Measurements from ENCODE around the gene LRRC32.
"Not testable (repeated sequence)": the region's sequence is repeated elsewhere in the genome, so short reads cannot be mapped to it uniquely, and the experiment has no call there.

LRRC32 gene

DNA sequence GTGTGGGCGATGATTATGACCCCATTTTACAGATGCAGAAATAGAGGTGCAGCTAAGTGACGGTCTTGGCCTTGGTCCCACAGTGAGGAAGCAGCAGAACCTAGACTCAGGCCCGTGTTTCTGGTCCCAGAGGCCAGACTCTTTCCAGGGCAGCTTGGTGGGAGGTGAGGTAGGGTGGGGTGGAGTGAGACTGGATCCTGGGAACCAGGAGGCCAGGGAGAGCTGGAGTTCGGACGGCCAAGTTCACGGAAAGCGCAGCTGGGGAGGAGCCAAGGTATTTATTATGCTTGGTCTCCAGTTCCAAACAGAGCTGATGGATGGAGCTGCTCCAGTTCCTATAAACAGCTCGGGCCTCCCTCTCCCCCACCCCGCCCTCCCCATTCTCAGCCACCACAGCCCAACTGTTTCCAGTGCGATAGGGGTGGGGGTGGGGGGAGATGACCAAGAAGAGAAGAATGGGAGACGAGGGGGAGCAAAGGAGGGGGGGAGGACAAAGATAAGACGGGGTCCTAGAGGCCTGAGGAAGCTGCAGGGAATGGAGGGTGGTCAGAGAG, 16.2 kb downstream of the LRRC32 start:
- in situ Hi-C loops (cut with HindIII; ENCODE audit: low sequenced_read_pairs): no loop called here

DNA sequence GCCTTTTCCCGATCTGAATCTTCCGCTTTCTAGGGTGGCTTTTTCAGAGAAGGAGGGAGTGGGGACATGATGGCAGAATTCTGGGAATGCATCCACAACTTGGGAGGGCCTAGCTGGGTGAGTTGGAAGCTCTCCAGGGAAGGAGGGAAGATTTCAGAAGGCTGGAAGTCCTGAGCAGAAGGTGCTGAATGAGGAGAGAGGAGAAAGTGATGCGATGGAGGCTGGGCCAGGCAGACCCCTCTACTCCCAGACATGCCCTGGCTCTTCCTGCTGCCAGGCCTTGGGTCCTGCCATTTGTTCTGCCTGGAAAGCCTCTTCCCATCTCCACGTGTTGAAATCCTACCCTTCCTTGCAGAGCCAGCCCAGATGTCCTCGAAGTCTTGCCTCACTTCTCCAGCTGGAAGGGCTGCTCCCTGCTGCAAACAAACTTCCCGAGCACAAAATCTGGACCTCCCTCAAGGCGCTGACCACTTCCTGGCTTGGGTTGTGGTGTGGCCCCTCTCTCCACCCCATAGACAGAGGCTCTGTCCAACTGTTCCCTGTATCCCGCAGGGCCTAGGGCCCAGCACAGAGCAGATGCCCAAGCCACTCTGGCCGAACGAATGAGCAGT, 16.8 kb downstream of the LRRC32 start:
- in situ Hi-C loops (cut with HindIII; ENCODE audit: low sequenced_read_pairs): no loop called here

DNA sequence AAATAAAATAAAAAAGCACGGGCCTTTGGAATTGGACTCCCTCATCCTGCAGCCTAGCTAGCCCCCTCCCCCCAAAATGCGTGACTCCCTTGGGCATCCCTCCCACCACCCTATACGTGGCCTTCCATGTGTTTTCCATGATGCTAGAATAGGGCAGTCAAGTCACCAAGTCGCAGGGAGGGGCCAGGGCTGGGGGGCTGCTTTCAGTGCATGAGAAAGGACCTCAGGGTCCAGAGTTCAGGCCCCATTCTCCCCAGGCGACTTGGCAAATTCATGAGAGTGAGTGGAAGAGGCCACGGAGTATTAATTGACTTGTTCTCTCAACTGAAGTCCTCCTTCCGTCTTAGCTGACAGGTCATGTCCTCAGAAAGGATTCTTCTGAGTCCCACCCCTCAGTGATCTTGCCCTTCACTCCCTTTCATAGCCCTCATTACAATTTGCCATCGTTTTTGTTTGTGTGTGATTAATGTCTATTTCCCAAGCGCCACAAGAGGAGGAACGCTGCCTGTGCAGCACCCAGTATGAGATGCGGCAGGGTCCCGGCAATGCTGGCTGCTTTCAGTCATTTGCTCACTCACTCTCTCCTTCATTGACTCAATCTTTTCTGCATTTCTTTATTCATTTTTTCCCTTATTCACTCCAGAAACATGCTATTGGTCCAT, 17.4 kb downstream of the LRRC32 start:
- in situ Hi-C loops (cut with HindIII; ENCODE audit: low sequenced_read_pairs): no loop called here

DNA sequence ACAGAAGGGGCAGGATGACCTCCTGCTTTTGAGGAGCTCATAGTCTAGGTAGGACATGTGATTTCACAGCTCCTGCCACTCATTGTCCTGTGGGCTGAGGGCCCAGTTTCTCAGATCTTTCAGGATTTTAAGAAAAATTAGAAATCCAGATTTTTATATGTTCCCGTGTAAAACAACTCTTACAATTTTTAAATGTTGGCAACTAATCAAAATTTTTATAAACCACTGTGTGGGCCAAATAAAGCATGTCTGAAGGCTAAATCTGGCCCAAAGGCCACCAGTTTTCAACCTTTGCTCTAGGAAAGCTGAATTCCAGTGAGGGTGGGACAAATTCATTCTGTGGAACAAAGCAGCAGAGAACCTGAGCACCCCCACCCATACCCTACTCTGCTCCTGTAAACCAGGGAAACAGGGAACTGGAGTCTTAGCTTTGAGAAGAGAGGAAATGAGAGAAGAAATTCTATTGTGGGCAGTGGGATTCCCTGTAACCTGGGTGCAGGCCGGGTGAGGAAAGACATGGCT, 20.6 kb downstream of the LRRC32 start:
- in situ Hi-C loops (cut with HindIII; ENCODE audit: low sequenced_read_pairs): loop anchor here (5.0 kb wide), 1 partner anchor 53 kb away; no protein-coding TSS in a partner anchor

DNA sequence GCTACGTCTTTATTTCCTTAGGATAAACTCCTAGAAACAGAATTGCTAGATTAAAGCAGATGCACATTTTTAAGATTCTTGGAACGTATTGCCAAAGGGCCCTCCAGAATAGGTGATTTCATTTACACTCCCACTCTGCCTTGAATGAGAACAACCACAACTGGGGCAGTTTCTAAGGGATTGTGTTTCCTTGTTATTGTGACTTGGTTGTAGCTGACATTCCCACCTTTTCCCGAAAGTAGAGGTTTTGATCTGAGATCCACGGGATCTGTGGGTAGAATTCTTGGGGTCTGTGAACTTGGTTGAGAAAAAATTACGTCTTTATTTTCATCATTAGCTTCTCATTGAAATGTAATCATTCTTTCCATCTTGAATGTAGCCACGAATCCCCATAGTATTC, 21.5 kb downstream of the LRRC32 start:
- in situ Hi-C loops (cut with HindIII; ENCODE audit: low sequenced_read_pairs): loop anchor here (5.0 kb wide), 1 partner anchor 52 kb away; no protein-coding TSS in a partner anchor

- in situ Hi-C loops (cut with HindIII; ENCODE audit: low sequenced_read_pairs): loop anchor here (5.0 kb wide), 1 partner anchor 51 kb away; no protein-coding TSS in a partner anchor
Observed at GRCh38 chr11:76648061-76648460, 22.5 kb downstream of the LRRC32 start.

DNA sequence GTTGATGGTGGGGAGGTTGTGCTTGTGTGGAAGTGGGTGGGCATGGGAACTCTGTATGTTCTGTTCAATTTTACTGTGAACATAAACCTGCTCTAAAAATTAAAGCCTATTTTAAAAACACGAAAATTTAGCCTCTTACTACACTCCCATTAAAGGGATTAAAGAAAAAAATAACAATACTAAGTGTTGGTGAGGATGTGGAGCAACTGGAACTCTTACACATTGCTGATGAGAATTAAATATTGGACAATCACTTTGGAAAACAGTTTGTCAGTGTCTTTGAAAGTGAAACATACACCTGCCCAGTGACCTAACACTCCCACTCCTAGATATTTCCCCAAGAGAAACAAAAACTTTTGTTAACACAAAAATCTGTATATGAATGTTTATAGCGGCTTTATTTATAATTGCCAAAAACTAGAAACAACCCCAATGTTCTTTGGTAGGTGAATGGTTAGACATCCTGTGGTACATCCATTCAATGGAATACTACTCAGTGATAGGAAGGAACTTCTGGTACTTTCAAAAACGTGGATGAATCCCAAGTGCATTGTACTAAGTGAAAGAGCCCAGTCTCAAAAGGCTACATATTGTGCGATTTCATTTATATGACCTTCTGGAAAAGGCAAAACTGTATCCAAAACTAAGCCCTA, 23.5 kb downstream of the LRRC32 start:
- in situ Hi-C loops (cut with HindIII; ENCODE audit: low sequenced_read_pairs): loop anchor here (5.0 kb wide), 1 partner anchor 50 kb away; no protein-coding TSS in a partner anchor

DNA sequence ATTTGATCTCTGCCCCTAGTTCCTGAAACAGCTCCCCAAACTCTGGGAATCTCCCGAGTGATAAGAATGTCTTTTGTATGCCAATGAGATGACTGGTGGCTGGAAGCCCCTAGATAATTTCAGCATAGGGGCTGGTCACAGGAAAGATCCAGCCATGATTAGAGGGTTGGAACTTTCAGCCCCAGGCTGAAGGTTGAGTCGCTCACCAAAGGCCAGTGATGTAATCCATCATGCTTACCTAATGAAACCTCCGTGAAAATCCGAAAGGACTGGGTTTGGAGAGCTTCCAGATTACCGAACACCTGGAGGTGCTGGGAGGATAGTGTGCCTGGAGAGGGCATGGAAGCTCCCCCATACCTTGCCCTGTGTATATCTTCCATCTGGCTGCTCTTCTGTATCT, 26.0 kb downstream of the LRRC32 start:
- in situ Hi-C loops (cut with HindIII; ENCODE audit: low sequenced_read_pairs): no loop called here

- in situ Hi-C loops (cut with HindIII; ENCODE audit: low sequenced_read_pairs): not testable (repeated sequence)
Observed at GRCh38 chr11:76643711-76644110, 26.8 kb downstream of the LRRC32 start.

- in situ Hi-C loops (cut with HindIII; ENCODE audit: low sequenced_read_pairs): no loop called here
Observed at GRCh38 chr11:76642341-76642740, 28.2 kb downstream of the LRRC32 start.

DNA sequence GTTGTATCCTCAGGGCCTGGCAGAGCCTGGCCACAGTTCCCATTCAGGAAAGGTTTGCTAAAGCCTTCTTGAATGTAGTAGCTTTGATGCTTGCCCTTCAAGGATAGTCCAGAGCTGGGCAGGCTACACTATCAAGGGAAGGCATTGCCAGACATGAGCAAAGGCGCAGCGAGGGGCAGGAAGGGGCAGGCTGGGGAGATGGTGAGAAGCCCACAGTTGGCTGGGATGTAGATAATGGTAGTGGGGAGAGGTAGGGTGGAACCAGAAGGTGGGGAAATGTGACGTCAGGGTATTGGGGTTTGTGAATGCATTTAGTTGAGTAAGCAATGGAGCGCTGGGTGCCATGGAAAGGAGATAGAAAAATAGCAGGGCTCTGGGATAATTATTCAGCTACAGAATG, 28.6 kb downstream of the LRRC32 start:
- in situ Hi-C loops (cut with HindIII; ENCODE audit: low sequenced_read_pairs): no loop called here

- in situ Hi-C loops (cut with HindIII; ENCODE audit: low sequenced_read_pairs): no loop called here
Observed at GRCh38 chr11:76640501-76640900, 30.0 kb downstream of the LRRC32 start.

- in situ Hi-C loops (cut with HindIII; ENCODE audit: low sequenced_read_pairs): no loop called here
Observed at GRCh38 chr11:76639621-76640020, 30.9 kb downstream of the LRRC32 start.

GRCh38 chr11:76638270-76639197, 32.0 kb downstream of the LRRC32 start:
- in situ Hi-C loops (cut with HindIII; ENCODE audit: low sequenced_read_pairs): no loop called here

DNA sequence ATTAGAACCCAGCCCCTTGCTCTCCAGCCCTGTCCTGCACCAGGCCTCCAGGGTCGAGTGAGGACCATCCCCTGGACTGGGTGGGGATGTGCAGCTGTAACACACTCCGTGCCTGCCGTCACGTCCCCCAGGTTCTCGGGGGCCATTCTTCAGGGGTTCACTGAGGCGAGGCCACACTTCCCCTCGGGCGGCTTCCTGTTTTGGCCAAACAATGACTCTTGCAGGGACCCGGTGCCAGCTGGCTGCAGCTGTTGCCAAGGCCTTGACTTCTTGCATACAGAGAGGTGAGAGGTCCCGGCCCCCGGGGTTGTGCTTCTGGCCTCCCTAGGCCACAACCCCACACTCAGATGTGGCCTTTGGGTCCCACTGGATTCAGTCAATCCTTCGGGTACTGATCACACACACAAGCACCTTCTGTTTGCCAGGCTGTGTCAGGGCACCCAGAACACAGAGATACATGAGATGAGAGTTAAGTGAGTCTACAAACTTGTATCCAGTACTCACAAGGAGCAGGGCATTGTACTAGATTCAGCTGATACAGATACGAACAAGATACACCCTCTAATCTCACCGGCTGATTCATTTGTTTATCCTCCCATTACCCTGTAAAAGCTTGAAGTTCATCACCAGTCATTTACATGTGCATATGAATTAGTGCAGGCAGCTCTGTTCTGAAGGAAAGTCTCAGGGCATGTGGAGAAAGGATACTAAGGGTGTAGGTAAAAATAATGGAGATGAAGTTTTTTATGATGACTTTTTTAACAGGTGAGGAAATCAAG, 32.9 kb downstream of the LRRC32 start:
- in situ Hi-C loops (cut with HindIII; ENCODE audit: low sequenced_read_pairs): no loop called here

- in situ Hi-C loops (cut with HindIII; ENCODE audit: low sequenced_read_pairs): no loop called here
Observed at GRCh38 chr11:76636826-76637460, 33.6 kb downstream of the LRRC32 start.

- in situ Hi-C loops (cut with HindIII; ENCODE audit: low sequenced_read_pairs): no loop called here
Observed at GRCh38 chr11:76635991-76636738, 34.4 kb downstream of the LRRC32 start.

DNA sequence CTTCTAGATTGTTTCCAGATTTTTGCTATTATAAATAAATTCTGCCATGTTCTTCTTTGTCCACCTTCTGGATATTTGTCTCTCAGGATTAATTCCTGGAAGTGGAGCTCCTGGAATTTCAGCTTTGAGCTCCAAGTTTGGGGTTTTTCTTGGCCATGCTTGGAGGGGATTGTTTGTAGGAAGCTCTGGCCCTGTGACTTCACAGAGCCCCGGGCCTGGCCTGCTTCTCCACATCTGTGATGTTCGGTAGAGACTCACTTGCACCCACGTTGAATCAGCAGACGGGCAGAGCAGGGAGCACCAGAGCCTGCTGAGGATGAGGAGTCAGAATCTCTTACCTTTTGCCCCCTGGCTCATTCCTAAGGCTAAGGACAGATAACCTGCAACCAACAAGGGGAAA, 35.7 kb downstream of the LRRC32 start:
- in situ Hi-C loops (cut with HindIII; ENCODE audit: low sequenced_read_pairs): no loop called here

Data from endothelial cell of hepatic sinusoid (primary cell).